Hematopoietic multipotent progenitor cell treated with erythropoietin and hydrocortisone succinate and interleukin-3 and kit ligand, for 17 days (in vitro differentiated cells): ENCODE measurements around the gene PRR16.
A peak's percentile ranks its signal among the peaks of the same experiment; 100 is the strongest.
"Not testable (repeated sequence)": the region's sequence is repeated elsewhere in the genome, so short reads cannot be mapped to it uniquely, and the experiment has no call there.

Source experiments
- DNase-seq: peaks from one replicate; pipeline ENCODE4 v3.0.0-alpha.2; 2015; ENCODE audit warnings: low spot score

PRR16 gene

GRCh38 chr5:120463991-120464626, at the start of gene PRR16:
PRR16 (plus strand) TSS chr5:120464300.
- no peak for DNase-seq

DNA sequence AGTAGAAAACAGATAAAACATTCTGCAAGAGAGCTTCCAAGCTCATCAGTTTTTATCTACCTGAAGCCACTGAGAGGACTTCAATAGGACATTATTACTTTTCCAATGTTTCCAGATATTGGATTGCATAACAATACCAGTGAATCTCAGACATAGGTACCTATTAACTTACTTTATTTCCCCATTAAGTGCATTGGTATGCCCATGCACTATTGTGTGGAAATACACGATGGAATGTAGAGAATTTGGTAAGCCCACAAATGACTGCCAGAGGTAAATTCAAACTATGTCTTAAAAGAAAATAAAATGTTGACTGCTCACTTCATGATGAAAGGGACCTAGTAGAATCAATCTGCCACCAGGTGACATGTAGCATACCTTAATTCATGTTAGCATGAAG, 48.1 kb upstream of the PRR16 start:
- DNase-seq, result no peak

DNA sequence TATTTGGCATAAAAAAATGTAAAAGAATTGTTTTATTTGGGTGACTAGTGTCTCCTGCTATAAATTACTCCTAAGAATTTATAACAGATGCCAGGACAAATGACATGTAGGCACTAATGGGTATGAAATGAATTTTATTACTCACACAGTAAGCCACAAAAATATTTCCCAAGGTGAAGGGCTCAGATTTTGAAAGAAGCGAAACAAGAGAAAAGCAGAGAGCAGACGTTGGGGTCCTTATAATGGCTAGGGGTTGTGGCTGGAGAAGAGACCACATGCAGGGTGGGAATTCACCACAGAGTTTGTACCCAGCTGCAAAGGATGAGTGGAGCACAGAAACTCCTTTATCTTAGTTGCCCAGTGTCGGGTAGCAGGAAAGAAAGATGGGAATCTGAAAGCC, 45.0 kb upstream of the PRR16 start:
- DNase-seq, result no peak

- not testable (repeated sequence) for DNase-seq
Observed at GRCh38 chr5:120426633-120427275, 37.3 kb upstream of the PRR16 start.

- no peak for DNase-seq
Observed at GRCh38 chr5:120430572-120430971, 33.5 kb upstream of the PRR16 start.

DNA sequence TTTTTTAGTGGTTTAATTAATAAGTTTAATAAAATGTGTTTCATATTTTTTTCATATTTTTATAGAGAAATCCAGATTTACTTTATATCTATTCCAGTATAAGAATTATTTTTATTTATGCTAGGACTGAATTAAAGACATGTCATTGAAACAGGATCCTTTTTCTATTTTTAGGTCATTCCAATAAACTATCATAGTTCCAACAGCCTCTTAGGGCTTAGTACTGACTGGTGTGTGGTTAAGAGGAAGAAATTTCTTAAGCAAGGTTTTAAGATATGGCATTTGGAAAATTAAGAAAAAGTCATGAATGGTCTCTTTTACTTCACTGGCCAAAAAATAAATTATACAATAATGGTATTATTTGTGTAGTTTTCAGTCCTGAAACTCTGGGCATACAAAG, 31.2 kb upstream of the PRR16 start:
- DNase-seq, result no peak

- DNase-seq, result no peak
Observed at GRCh38 chr5:120435129-120435528, 29.0 kb upstream of the PRR16 start.

GRCh38 chr5:120436996-120437395, 27.1 kb upstream of the PRR16 start:
- DNase-seq, result no peak

GRCh38 chr5:120442694-120443093, 21.4 kb upstream of the PRR16 start:
- DNase-seq, result no peak

- DNase-seq, result no peak
Observed at GRCh38 chr5:120443607-120444006, 20.5 kb upstream of the PRR16 start.

DNA sequence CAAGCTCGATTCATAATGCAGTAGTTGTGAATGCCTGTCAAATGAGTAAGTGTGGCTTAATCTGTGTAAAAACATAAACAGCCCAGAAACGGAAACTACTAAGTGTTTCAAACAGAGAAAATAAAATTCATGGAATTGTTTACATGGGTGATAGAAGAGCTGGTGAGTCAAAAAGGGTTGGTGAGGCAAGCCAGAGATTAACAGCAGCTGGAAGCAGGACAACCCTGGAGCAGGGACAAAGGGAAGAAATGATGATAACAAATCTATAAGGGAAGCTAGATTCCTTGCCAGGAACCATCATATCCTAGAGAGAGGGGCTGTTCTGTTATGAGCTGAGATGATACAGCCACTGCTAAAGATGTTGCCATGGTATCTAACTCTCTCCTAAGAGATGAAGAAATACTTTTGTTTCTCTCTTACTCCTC, 18.0 kb upstream of the PRR16 start:
- no peak for DNase-seq

- DNase-seq, result no peak
Observed at GRCh38 chr5:120446901-120447300, 17.2 kb upstream of the PRR16 start.

DNA sequence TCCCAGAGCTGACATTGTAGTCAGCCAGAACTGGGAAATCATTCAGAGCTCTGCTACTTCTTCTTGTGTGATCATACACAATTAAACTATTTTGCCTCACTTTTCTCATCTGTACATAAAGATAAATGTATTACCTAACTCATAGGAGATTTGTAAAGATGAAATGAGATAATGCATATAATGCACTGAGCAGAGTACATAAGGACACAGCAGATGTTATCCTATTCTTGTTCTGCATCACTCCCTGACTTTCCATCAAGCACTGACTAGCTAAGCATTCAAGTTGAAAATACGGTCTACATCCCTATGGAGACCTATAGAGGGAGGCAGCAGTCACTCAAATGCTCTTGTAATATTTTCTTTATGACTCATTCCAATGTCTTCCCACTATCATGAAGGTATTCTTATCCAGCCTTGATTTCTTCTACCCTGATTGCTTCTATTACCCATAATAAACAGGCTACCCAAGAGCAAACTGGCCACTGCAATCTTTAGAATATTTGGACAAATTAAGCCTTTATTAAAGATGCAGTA, 16.3 kb upstream of the PRR16 start:
- DNase-seq, result no peak

DNA sequence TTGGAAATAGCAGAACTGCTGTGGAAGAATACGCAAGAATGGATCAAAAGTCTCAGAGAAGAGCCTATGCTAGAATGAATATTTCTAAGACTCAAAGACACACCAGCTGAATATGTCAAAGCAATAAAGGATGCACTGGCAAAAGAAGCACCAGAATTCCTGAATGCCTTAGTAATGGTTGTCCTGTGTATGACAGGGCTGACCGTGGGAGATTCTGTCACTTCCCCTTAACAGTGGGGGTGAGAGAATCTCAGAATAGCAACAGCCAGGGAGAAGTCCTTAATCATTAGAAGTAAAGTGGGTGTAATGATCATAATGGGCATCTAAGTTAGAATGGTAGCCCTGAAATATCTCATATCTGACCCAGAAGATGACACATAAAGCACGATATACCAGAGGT, 14.6 kb upstream of the PRR16 start:
- no peak for DNase-seq

DNA sequence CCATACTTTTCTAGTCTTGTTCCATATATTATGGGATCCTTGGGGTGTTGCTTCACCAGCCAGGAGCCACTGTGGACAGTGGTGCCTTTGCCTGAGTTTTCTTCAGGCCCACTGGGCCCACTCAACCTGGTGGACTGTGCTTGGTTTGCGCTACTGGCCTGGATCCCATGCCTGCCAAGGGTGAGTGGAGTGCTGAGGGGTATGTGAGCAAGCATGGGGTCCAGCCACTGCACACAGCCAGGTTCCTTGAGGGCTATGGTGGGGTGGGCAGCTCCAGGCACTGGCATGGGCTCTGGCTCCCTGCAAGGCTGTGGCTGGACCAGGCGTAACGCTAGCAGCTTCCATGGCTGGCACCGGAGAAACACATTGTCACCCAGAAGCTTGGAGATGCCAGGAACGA, 13.2 kb upstream of the PRR16 start:
- DNase-seq, result no peak

DNA sequence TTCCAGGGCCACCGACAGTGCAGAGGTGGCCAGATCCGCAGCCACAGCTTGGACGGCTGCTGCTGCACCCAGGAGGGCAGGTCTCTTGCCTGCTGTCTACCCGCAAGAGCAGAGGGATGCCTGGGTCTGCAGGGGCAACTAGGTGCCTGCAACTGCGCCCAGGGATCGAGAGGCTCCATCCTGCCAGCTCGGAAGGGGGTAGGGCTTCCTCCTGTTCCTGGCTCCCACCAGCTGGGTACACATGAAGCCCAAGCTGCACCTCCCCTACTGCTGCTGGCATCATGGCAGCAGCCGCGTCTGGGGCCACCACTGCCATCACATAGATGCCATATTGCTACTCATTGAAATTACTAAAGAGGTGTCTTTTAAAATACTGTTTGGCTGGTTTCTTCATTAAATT, 12.7 kb upstream of the PRR16 start:
- no peak for DNase-seq

- no peak for DNase-seq
Observed at GRCh38 chr5:120452471-120452870, 11.6 kb upstream of the PRR16 start.

- no peak for DNase-seq
Observed at GRCh38 chr5:120454094-120454798, 9.9 kb upstream of the PRR16 start.

- DNase-seq, result no peak
Observed at GRCh38 chr5:120456006-120456405, 8.1 kb upstream of the PRR16 start.

GRCh38 chr5:120457839-120458507, 6.1 kb upstream of the PRR16 start:
- DNase-seq, result peak; percentile 29

DNA sequence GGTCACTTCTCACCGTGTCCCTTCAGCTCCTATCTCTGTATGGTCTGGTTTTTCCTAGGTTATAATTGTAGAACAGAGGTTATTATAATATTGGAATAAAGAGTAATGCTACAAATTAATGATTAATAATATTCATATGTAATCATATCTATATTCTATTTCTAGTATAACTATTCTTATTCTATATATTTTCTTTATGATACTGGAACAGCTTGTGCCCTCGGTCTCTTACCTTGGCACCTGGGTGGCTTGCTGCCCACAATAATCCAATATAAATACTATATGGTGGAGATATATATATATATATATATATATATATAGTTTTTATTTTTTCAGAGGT, 5.6 kb upstream of the PRR16 start:
- not testable (repeated sequence) for DNase-seq

DNA sequence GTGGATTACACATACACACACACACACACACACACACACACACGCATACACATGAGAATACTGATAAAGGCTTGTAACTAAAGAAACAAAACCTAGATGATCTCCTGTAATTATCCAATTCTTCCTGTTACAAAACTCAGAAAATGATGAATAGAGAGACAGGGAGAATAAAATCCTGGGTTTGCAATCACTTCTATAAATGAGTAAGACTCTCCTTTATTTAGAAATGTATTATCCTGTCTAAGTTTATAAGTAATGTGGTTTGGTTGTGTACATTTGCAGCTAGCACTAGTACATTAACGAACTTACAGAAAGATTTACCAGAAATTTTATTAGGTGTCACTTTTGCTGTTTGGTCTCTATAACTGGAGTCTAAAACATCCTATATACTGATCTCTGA, 2.8 kb upstream of the PRR16 start:
- no peak for DNase-seq
